ENCODE measurements around the gene HBG2.

DNA sequence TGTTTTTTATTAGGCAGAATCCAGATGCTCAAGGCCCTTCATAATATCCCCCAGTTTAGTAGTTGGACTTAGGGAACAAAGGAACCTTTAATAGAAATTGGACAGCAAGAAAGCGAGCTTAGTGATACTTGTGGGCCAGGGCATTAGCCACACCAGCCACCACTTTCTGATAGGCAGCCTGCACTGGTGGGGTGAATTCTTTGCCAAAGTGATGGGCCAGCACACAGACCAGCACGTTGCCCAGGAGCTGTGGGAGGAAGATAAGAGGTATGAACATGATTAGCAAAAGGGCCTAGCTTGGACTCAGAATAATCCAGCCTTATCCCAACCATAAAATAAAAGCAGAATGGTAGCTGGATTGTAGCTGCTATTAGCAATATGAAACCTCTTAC is 29.1 kb downstream of the HBG2 start:
- TF ChIP-seq FOXA1 (IDR thresholded peaks at IDR 0.05) = no peak
- TF ChIP-seq NFRKB (IDR thresholded peaks at IDR 0.05) = no peak
- TF ChIP-seq SUZ12 (IDR thresholded peaks at IDR 0.05) = no peak
- no peak for TF ChIP-seq ZNF384 (IDR thresholded peaks at IDR 0.05)
- TF ChIP-seq HDGF (IDR thresholded peaks at IDR 0.05; ENCODE audit: borderline replicate concordance) = no peak
